GM18861 (cell line): Measurements from ENCODE around the gene MED26.
A peak's percentile ranks its signal among the peaks of the same experiment; 100 is the strongest.
"Not testable (repeated sequence)": the region's sequence is repeated elsewhere in the genome, so short reads cannot be mapped to it uniquely, and the experiment has no call there.

Source experiments
- ATAC-seq: cut with Tn5 transposase; IDR thresholded peaks from one replicate; pipeline ENCODE4 v1.9.1; 2021; ENCODE audit not compliant: unreplicated experiment

Gene MED26

GRCh38 chr19:16543734-16544133 lies 84.3 kb downstream of the MED26 start:
- ATAC-seq = not testable (repeated sequence)

DNA sequence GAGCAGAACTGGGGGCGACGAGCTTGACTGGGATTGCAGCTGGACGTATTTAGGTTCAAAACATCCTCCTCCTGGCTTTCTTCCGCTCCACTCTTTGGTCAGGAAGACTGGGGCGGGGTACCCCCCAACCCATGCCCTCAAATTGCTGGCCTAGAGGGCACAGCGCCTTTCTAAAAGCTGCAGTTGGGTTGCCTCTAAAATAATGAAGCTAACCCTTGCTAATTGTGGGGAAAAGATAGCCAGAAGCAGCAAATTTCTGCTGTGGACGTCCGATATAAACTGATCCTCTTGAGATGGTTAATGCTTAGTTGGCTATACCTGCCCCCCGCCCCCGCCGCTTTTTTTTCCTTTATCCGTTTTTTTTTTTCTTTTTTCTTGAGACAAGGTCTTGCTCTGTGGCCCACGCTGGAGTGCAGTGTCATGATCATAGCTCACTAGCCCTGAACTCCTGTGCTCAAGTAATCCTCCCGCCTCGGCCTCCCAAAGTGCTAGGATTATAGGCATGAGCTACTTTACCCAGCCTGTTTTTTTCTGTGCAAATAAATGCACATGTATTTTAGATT lies 85.0 kb downstream of the MED26 start:
- no peak for ATAC-seq

DNA sequence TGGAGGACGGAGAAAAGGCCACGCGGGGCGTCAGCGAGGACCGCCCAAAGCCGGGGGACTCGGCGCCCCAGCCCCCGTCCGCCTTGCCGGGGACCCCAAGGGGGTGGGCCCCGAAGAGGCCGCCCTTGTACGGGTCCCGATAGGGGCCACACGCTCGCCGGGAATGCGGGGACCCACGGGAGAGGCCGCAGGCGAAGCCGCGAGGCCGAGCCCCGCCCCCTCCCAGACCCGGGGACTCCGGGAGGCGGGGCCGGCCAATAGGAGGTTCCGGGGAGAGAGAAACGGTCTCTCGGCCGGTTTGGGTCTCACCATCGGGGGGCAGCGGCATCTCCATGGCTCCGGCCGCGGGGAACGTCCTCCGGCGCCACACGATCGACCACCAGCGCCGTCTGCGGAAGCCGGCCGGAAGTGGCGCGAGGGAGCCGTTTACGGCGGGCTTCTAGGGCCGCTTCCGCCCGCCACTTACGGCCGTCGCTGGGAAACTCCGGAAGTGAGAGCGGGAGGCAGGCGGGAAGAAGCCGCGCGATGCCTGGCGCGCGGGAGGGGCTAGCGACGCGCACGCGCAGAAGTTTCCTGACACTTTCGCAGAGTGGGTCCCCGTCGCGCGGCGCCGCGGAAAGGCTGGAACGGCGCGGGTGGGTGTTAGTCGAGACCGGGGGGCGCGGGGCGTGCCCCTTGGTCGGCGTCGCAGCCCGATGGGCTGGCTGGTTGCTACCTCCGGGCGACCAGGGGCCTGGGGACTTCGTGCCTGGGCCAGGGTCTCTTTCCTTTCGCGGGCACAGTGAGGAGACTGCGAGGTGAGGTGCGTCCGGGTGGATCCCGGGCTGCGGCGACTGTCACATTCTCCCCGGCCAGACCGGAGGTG lies 85.7 kb downstream of the MED26 start, which contains the start of gene CHERP:
TSS of gene CHERP (minus strand) at position 393 of the 865 bp plus-strand sequence. CDS start at position 334, 59 bp downstream.
- peak; percentile 50 for ATAC-seq

GRCh38 chr19:16541526-16542044 lies 86.4 kb downstream of the MED26 start:
- ATAC-seq = no peak

DNA sequence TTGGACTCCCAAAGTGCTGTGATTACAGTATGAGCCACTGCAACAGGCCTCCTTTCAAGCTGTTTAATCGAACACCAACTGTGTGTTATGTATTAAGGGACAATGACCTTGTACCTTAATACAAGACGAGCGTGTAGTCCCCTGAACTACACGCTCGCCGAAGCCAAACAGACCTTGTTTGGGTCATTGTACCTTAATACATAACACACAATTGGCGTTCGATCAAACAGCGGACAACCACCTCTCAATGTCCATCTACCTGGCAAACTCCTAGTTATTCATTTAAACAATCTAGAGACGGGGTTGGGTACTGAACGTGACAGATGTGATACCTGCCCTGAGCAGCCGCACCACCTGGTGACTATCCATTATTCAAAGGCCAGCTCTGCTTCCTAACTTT lies 87.1 kb downstream of the MED26 start:
- ATAC-seq = no peak

- ATAC-seq = no peak
Measured at GRCh38 chr19:16537111-16537510, 90.9 kb downstream of the MED26 start.

- no peak for ATAC-seq
Measured at GRCh38 chr19:16536130-16536529, 91.9 kb downstream of the MED26 start.

DNA sequence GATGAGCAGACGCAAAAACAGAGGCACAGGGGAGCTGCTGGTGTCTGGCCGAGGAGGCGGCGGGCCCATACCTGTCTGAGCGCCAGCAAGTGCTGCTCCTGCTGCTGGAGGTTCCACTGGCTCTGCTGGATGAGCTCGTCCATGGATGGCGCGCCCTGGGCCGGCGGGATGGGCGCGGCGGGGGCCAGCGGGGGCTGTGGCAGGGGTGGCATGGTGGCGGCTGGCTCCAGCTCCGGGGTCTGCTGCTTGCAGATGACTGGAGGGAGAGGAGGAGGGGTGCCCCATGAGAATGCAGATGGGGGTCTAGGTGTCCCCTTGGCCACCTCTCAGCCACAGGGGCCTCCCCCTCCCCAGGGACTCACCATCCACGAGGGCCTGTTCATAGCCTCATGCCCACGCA lies 92.6 kb downstream of the MED26 start:
- no peak for ATAC-seq

DNA sequence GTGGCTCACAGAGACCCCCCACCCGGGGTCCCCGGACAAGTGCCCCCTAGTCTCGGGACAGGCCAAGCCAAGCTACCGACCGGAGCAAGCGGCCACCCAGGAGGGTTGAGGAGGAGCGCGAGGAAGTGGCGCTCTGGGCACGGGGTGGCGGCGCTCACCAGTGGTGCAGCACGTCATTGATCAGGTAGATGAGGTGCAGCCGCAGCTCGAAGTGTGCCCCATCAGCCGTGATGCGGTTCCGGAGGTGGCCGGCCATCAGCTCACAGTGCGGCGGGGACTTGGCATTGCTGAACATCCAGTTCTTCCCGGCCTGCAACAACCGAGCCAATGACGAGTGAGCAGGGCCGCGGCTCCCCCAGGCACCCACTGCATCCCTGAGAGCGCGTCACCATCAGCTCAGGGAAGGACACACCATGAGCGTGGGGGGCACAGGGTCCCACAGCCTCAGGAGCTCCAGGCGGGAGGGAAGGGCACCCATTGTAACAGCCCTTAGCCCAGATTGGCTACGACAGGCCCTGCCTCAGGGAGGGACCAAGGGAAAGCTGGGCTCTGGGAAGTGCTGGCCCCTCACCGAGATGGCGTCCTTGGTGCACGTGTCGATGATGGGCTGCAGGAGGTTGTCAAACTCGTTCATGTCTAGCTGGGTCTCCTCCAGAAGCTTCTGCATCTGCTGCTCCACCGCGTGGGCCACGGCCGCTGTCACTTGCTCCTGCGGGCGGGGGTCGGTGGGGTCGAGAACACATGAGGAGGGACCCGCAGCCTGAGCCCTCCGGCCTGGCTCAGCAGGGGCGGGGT lies 95.4 kb downstream of the MED26 start:
- ATAC-seq = no peak

DNA sequence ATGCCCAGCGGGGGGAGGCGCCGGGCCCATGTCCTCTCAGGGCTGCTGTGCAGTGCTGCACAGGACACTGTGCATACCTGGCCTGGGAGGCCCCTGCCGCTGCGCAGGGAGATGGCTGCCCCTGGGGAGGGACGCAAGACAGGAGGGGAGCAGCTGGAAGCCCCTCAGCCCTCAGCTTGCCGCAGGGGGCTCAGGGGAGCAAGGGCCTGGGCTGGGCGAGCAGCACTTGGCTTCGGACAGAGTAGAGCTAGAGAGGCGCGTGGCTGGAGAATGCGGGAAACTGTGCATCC lies 96.7 kb downstream of the MED26 start:
- ATAC-seq = no peak

DNA sequence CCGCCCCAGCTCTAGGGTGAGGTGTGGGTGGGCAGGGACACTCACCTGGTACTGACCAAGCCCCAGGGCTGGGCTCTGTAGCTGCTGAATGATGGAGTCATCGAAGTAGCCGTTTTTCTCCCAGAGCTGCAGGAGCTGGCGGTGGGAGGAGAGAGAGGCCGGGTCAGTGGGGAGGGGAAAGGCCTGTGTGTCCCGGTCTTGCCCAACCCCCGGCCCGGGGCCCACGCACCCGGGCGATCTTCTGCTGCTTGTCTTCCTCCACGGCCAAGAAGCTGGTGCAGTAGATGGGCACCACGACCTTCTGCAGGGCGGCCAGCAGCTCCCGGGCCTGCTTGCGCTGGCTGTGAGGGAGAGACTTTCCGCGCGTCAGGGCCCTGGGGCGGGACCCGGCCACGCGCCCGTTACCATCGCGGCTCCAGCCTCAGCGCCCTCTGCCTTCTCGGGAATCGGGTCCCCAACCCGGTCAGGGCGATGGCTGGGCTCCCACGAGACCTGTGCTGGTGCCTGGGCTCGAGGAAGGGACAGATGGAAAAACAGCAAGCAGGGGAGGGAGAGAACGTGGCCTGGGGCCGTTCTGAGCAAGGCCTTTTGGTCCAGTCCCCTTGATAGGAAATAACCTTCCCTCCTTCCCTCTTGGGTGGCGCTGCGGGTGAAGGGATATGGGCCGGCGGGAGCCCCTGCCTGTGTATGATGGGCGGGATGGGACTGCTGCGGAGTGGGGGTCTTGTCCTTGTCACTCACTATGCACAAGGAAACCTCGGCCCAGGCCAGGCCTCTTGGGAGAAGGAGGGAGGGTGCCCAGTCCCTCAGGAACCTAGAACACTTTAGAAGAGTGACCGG lies 97.2 kb downstream of the MED26 start:
- ATAC-seq = no peak

DNA sequence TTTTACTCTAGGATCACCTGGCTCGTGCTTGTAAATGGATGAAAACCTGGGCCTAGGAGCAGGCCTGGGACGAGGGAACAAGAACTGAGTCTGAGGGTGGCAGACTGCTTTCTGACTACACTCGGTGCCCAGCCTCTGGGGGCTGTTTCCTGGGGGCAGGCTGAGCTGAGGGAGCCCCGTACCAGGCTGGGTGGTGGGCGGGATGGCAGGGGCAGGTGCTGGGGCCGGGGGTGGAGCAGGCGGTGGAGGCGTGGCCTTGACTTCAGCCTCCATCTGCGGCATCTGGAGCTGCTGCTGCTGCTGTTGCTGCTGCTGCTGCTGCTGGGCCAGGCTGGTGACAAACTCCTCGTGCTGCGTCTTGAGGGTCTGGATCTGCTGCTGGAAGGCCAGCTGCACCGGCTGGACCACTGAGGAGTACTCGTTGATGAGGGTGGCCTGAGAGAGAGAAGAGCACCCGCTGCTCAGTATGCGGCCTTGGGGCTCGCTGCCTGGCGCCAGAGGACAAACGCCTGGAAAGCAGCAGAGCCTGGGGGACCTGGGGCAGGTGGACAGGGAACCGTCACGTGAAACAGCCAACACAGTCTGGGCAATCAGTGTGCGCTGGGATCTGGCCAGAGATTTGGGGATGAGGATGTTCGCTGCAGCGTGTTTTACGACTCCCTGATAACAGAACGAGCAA lies 98.4 kb downstream of the MED26 start:
- no peak for ATAC-seq

DNA sequence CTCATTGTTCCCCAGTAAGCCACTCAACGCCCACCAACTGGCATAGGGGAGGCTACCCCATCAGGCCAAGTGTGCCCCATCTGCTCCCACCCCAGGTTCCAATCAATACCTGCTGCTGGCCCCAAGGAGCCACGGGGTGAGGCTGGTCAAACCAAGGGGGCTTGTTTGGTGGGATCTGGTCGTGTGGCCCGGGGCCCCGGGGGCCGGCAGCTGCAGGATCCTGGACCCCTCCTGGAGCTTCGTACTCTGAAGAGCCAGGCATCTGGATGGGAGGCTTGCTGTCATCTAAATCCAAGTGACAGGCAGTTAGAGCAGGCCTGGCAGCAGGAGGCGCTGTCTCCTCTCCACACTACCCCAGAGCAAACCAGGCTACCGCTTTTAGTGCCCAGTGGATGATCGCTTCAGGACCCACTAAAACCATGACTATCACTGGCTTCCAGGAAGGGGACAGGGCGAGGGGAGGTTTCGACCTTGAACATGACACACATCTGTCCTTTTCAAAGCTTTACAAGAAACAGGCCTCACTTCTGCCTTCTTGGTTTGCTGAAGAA lies 100.0 kb downstream of the MED26 start:
- no peak for ATAC-seq

DNA sequence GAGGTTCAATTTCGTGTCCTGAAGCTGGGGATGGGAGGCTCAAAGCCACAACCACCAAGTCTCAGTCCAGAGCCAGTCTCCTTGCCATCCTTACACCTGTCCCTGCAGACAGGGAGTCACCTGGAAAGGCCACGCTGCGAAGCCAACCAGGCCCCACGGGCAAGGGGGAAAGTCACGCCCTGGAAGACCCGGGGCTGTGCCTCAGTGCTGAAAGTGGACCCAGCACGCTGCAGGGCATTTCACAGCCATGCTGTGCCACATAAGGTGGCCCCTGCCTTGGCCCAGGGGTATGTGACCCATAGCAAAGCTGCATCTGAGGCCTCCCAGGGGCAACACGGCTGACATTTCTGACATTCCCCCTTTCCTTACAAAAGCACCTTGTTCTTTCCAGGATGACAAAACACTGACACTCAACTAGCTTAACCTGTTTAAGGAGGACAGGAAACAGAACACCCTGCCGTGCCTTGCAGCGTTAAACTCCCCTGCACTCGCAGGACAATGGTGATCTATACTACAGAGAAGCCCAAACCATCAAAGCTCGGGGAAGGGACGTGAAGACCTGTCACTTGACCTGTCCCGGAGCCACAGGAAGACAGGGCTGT lies 100.6 kb downstream of the MED26 start:
- no peak for ATAC-seq

- no peak for ATAC-seq
Measured at GRCh38 chr19:16525751-16526481, 102.1 kb downstream of the MED26 start.

- ATAC-seq = no peak
Measured at GRCh38 chr19:16524991-16525734, 102.8 kb downstream of the MED26 start.
